Astrocyte of the cerebellum (primary cell): ENCODE measurements around the gene ARHGEF4.

ENCODE experiments used
- DNase-seq: peaks from one replicate; pipeline ENCODE4 v3.0.0-alpha.2; 2011; ENCODE audit warnings: low read depth
- H3K4me3 ChIP-seq: 2 replicates; pipeline ENCODE4 v1.5.1; 2011; ENCODE audit warnings: mild to moderate bottlenecking, low read depth, low read length, moderate library complexity
- in situ Hi-C: cut with HindIII; loops from 2 replicates; pipeline ENCODE4 v1.10.0; 2017; ENCODE audit warnings: low sequenced_read_pairs
- TF ChIP-seq, protein P1 (sequence below): IDR thresholded peaks from 2 replicates; pipeline ENCODE4 v1.5.1; 2012; ENCODE audit warnings: low read length, low read depth, moderate library complexity, mild to moderate bottlenecking; ENCODE audit errors: missing control alignments

Gene ARHGEF4

DNA sequence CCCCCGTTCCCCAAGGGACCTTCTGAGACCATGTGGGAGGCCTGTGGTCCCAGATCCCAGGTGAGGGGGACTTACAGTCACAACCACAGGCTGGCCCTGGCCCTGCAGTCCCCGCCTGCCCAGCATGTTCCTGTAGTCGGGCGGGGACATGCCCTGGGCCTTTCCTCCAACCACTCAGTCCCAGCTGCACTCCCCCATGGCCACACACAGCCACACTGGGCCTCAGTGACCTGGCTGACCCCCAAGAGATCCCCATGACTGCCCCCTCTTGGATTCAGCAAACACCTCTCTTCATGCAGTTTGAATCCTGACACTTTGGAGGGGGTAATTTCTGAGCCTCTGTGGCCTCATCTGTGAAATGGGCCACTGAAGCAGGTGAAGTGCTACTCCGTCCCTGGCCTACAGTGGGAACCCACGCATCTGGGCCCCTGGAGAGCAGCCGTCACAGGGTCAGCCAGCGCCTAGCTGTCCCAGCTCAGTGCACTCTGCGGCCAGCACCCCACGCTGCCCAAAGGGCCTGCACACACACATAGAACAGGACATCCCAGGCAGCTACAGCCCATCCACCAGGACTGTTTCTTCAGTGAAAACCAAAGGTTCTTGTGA lies 12.7 kb upstream of the ARHGEF4 start:
- DNase-seq = no peak
- in situ Hi-C loops = no loop called here
- TF ChIP-seq, protein P1, sequence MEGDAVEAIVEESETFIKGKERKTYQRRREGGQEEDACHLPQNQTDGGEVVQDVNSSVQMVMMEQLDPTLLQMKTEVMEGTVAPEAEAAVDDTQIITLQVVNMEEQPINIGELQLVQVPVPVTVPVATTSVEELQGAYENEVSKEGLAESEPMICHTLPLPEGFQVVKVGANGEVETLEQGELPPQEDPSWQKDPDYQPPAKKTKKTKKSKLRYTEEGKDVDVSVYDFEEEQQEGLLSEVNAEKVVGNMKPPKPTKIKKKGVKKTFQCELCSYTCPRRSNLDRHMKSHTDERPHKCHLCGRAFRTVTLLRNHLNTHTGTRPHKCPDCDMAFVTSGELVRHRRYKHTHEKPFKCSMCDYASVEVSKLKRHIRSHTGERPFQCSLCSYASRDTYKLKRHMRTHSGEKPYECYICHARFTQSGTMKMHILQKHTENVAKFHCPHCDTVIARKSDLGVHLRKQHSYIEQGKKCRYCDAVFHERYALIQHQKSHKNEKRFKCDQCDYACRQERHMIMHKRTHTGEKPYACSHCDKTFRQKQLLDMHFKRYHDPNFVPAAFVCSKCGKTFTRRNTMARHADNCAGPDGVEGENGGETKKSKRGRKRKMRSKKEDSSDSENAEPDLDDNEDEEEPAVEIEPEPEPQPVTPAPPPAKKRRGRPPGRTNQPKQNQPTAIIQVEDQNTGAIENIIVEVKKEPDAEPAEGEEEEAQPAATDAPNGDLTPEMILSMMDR = peak; percentile 3
- H3K4me3 ChIP-seq = no peak overlapping the region

DNA sequence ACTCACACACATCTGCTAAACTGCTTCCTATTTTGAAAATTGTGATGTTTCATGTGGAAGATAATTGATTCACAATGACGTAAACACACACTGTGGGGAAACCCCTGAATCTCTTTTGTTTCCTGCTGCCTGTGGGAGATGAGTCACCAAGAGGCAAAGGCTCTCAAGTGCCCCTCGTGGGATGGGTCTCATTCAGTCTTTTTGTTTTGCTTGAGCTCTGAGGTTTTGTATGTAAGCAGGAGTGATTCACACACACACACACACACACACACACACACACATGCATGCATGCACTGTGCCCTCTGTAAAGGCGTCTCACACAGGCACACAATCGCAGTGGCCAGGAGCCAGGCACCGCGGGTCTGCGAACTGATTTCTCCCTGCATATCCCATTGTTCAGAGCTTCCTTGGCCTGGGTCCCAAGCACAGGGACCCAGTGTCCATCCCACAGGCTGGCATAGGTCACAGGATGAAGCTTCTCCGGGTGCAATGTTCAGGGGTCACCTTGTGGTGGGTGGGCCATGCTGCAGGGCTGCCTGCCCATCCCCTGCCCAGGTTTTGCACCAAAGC lies 12.1 kb upstream of the ARHGEF4 start:
- in situ Hi-C loops = no loop called here
- peak; percentile 99 for DNase-seq
- no peak overlapping the region for H3K4me3 ChIP-seq
- TF ChIP-seq, protein P1 = peak; percentile 0

DNA sequence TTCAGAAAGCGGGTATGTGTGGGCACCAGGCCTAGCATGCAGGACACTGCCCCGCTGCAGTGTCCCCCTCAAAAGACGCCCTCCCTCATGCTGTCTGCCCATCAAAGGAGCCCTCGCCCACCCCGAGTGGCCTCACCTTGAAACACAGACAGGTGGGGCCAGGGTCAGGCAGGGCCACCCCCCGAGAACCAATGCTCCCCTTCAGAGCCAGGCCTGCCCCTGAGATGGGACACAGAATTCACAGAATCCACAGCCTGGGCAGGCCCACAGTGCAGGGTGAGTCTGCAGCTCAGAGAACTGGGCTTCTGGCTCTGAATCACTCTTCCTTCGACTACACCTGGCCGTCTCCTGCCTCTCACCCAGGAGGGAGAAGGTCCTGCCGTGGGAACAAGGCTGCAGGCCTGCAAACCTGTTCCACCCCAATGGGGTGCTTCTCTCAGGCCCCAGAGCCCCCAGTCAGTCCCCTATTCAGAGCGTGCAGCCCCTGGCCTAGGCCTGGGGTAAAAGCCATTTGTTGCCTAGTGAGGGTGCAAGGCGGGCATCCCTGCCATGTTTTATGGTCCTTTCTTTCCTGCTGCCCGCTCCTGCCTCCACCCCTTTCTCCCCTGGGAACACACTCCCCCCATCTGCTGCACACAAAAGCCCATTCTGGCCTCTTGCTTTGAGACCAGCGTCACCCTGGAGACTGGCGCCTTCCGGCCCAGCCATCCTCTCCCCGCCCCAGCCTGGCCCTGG lies 11.3 kb upstream of the ARHGEF4 start:
- TF ChIP-seq, protein P1 = no peak
- no peak overlapping the region for H3K4me3 ChIP-seq
- in situ Hi-C loops = no loop called here
- no peak for DNase-seq

DNA sequence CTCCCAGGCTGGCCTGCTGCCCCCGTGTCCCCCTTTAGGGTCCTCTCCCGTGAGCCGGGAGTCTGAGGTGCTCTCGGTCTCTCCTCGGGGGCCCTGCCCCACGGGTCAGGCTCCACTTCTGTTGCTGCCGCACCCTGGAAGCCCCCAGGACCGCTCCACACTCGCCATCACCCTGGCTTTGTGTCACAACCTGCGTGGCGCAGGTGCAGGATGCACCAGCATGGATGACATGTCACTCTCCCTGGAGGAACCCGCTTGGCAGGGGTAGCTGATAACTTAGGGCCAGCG lies 10.8 kb upstream of the ARHGEF4 start:
- TF ChIP-seq, protein P1 = no peak
- DNase-seq = no peak
- H3K4me3 ChIP-seq = no peak overlapping the region
- in situ Hi-C loops = no loop called here

DNA sequence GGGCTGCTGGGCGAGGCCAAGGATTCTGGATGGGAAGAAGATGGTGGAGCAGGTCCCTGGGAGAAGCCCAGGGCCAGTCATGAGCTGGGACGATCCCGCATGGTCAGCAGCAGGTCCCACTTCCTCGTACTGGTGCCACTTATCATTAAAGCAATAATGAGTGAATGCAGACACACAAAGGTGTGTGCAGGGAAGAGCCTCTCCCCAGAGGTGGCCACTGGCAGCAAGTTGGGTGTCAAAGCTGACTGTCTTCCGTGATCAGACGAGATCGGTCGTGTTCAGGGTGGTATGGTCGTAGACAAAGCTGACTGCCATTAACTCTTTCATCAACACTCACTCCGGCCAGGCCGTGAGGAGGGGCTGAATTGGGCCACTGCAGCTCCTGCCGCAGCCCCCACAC lies 10.3 kb upstream of the ARHGEF4 start:
- TF ChIP-seq, protein P1 = no peak
- no peak for DNase-seq
- no peak overlapping the region for H3K4me3 ChIP-seq
- in situ Hi-C loops = no loop called here

DNA sequence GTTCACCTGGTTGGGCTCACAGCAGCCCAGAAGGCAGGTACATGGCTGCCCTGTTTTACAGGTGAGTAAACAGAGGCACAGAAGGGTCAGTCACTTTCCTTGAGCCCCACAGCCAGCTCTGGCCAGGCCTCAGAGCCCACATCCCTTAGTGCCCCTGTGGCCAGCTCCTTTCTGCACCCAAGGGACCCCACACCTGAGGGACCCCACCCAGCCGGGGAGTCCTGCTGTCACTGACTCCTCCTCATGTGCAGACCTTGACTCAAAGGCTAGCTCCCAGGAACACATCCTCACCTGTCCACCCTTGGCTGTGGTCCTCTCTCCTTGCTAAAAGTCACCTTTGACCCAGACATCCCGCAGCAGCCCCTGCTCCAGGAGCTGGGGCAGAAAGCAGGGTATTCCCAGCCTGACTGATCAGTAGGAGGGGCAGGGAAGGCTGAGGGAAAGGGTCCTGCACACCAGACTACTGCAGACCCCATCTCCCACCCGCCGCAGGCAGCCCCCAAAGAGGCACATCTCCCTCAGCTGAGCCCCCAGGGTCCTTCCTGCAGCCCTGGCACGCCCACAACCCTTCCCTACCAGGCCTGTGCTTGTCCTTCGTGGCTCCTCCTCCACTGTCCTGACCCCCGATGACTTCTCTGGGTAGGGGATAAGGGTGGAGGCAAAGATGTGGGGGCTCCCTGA lies 9.8 kb upstream of the ARHGEF4 start:
- TF ChIP-seq, protein P1 = no peak
- in situ Hi-C loops = no loop called here
- DNase-seq = no peak
- H3K4me3 ChIP-seq = no peak overlapping the region
